ENCODE data around the gene NDE1.

GRCh38 chr16:15608398-15609285 lies 41.4 kb upstream of the NDE1 start:
- TF ChIP-seq CTCF (IDR thresholded peaks at IDR 0.05): no peak
- TF ChIP-seq POLR2AphosphoS5 (IDR thresholded peaks at IDR 0.05; ENCODE audit: insufficient read depth in 1 of 2, low read depth in 1 of 2): no peak
- TF ChIP-seq POLR2A (IDR thresholded peaks at IDR 0.05): no peak
